A673 (cell line): Measurements from ENCODE around the gene SGMS2.

Experiments
- EZH2 ChIP-seq: fragments of 200-600 bp; sonication (generic); IDR thresholded peaks from 2 replicates; pipeline ENCODE4 v1.6.1; 2017; ENCODE audit warnings: borderline replicate concordance, low read depth, mild to moderate bottlenecking, mixed read lengths, antibody characterized with exemption, low read length; ENCODE audit not compliant: poor library complexity, severe bottlenecking
- TF ChIP-seq, protein P1 (sequence below): fragments of 300-800, 200-600 bp; sonication (generic); conservative IDR thresholded peaks from 2 replicates; pipeline ENCODE4 v1.5.1; 2017; ENCODE audit warnings: low read depth, mild to moderate bottlenecking, antibody characterized with exemption, low read length, moderate library complexity, mixed read lengths

DNA sequence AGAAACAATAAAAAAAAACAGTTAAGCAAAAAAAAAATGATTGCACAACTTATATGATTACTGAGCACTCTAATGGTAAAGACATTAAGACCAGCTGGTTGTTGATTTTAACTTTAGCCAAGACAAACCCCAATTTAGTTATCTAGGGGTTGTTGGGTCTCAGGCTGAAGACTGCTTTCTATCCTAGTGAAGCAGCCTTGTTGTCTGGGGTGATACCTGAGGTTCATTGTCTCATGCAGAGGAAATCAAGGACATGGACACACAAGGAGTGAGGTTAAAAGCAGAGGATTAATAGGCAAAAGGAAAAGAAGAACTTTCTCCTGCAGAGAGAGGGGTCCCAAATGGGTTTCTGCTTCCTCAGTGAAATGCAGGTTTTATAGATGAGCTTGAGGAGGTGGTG is 66.6 kb downstream of the SGMS2 start:
- TF ChIP-seq, protein P1, sequence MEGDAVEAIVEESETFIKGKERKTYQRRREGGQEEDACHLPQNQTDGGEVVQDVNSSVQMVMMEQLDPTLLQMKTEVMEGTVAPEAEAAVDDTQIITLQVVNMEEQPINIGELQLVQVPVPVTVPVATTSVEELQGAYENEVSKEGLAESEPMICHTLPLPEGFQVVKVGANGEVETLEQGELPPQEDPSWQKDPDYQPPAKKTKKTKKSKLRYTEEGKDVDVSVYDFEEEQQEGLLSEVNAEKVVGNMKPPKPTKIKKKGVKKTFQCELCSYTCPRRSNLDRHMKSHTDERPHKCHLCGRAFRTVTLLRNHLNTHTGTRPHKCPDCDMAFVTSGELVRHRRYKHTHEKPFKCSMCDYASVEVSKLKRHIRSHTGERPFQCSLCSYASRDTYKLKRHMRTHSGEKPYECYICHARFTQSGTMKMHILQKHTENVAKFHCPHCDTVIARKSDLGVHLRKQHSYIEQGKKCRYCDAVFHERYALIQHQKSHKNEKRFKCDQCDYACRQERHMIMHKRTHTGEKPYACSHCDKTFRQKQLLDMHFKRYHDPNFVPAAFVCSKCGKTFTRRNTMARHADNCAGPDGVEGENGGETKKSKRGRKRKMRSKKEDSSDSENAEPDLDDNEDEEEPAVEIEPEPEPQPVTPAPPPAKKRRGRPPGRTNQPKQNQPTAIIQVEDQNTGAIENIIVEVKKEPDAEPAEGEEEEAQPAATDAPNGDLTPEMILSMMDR = no peak
- TF ChIP-seq EZH2 = no peak
